ENCODE measurements around the gene CHN1.

The CHN1 gene

GRCh38 chr2:175036582-175037018, 31.4 kb upstream of the CHN1 start:
- no peak overlapping the region for H3K4me3 ChIP-seq (ENCODE audit: low read depth, low read length)
- TF ChIP-seq CTCF (IDR thresholded peaks at IDR 0.05; ENCODE audit: low read depth, low read length), result peak; percentile 13; the same call in 1 of the 2 replicates

- H3K4me3 ChIP-seq (ENCODE audit: low read depth, low read length), result no peak overlapping the region
- no peak for TF ChIP-seq CTCF (IDR thresholded peaks at IDR 0.05; ENCODE audit: low read depth, low read length)
Measured at GRCh38 chr2:175035806-175036205, 30.6 kb upstream of the CHN1 start.

GRCh38 chr2:175034716-175035115, 29.5 kb upstream of the CHN1 start:
- TF ChIP-seq CTCF (IDR thresholded peaks at IDR 0.05; ENCODE audit: low read depth, low read length), result no peak
- no peak overlapping the region for H3K4me3 ChIP-seq (ENCODE audit: low read depth, low read length)

GRCh38 chr2:175030380-175031271, 25.4 kb upstream of the CHN1 start:
- peak; percentile 29; the same call in 1 of the 2 replicates for TF ChIP-seq CTCF (IDR thresholded peaks at IDR 0.05; ENCODE audit: low read depth, low read length)
- H3K4me3 ChIP-seq (ENCODE audit: low read depth, low read length), result no peak overlapping the region

- TF ChIP-seq CTCF (IDR thresholded peaks at IDR 0.05; ENCODE audit: low read depth, low read length), result no peak
- no peak overlapping the region for H3K4me3 ChIP-seq (ENCODE audit: low read depth, low read length)
Measured at GRCh38 chr2:175027755-175028154, 22.6 kb upstream of the CHN1 start.

GRCh38 chr2:175026385-175026784, 21.2 kb upstream of the CHN1 start:
- no peak overlapping the region for H3K4me3 ChIP-seq (ENCODE audit: low read depth, low read length)
- no peak for TF ChIP-seq CTCF (IDR thresholded peaks at IDR 0.05; ENCODE audit: low read depth, low read length)

GRCh38 chr2:175025946-175026345, 20.8 kb upstream of the CHN1 start:
- no peak for TF ChIP-seq CTCF (IDR thresholded peaks at IDR 0.05; ENCODE audit: low read depth, low read length)
- no peak overlapping the region for H3K4me3 ChIP-seq (ENCODE audit: low read depth, low read length)
